RWPE2 (cell line): ENCODE measurements around the gene GREB1.

Experiments used
- ATAC-seq: fragments of 200-7000 bp; cut with Tn5 transposase; 3 replicates; pipeline ENCODE4 v1.9.1; 2021; ENCODE audit warnings: low read depth
- DNase-seq: peaks from one replicate; pipeline ENCODE4 v3.0.0-alpha.2; 2020; ENCODE audit warnings: low spot score
- H3K27ac ChIP-seq: fragments of 450-650 bp; 2 replicates; pipeline ENCODE4 v1.5.1; 2017; ENCODE audit warnings: mild to moderate bottlenecking; ENCODE audit not compliant: poor library complexity, severe bottlenecking
- H3K27me3 ChIP-seq: fragments of 250-450 bp; sonication (Bioruptor Pico); 2 replicates; pipeline ENCODE4 v1.5.1; 2021; ENCODE audit warnings: mild to moderate bottlenecking, moderate library complexity; ENCODE audit not compliant: insufficient read depth, poor library complexity, severe bottlenecking
- H3K36me3 ChIP-seq: fragments of 250-450 bp; sonication (Bioruptor Pico); 2 replicates; pipeline ENCODE4 v1.5.1; 2020; ENCODE audit warnings: low read depth, mild to moderate bottlenecking, moderate library complexity
- H3K4me1 ChIP-seq: fragments of 250-450 bp; sonication (Bioruptor Pico); 2 replicates; pipeline ENCODE4 v1.5.1; 2021; ENCODE audit warnings: mild to moderate bottlenecking, moderate library complexity; ENCODE audit not compliant: insufficient read depth, poor library complexity, severe bottlenecking
- H3K4me3 ChIP-seq: fragments of 250-450 bp; sonication (Bioruptor Pico); 2 replicates; pipeline ENCODE4 v1.5.1; 2021; ENCODE audit warnings: mild to moderate bottlenecking, moderate library complexity; ENCODE audit not compliant: severe bottlenecking
- H3K9me3 ChIP-seq: fragments of 250-450 bp; sonication (Bioruptor Pico); 2 replicates; pipeline ENCODE4 v1.5.1; 2021; ENCODE audit warnings: mild to moderate bottlenecking, moderate library complexity; ENCODE audit not compliant: severe bottlenecking
- CTCF ChIP-seq: fragments of 450-650 bp; IDR thresholded peaks from one replicate; pipeline ENCODE4 v1.5.1; 2017; ENCODE audit warnings: mild to moderate bottlenecking, moderate library complexity; ENCODE audit not compliant: poor library complexity, severe bottlenecking

Gene GREB1

GRCh38 chr2:11512431-11512830 lies 21.4 kb upstream of the GREB1 start:
- no peak overlapping the region for H3K4me3 ChIP-seq
- no peaks in the 10 kb centered on the region for H3K9me3 ChIP-seq
- H3K27ac ChIP-seq, result no peak overlapping the region
- DNase-seq (no peak), ATAC-seq (no peak)
- H3K36me3 ChIP-seq, result no peaks in the 10 kb centered on the region
- no peaks in the 10 kb centered on the region for H3K27me3 ChIP-seq
- H3K4me1 ChIP-seq, result no peaks in the 10 kb centered on the region
- TF ChIP-seq CTCF, result no peak

- no peak for DNase-seq
- Histone ChIP-seq H3K4me1 (no peaks in the 10 kb centered on the region), H3K4me3 (no peak overlapping the region), H3K9me3 (no peaks in the 10 kb centered on the region), H3K27ac (no peak overlapping the region), H3K36me3 (no peaks in the 10 kb centered on the region), H3K27me3 (no peaks in the 10 kb centered on the region)
- TF ChIP-seq CTCF, result no peak
- no peak for ATAC-seq
Observed at GRCh38 chr2:11513319-11513718, 20.5 kb upstream of the GREB1 start.

GRCh38 chr2:11514081-11514730 lies 19.6 kb upstream of the GREB1 start:
- H3K4me1 ChIP-seq, result no peaks in the 10 kb centered on the region
- DNase-seq, result no peak
- no peaks in the 10 kb centered on the region for H3K27me3 ChIP-seq
- no peaks in the 10 kb centered on the region for H3K36me3 ChIP-seq
- no peak overlapping the region for H3K4me3 ChIP-seq
- no peaks in the 10 kb centered on the region for H3K9me3 ChIP-seq
- no peak overlapping the region for H3K27ac ChIP-seq
- no peak for TF ChIP-seq CTCF
- no peak for ATAC-seq

- Histone ChIP-seq H3K27ac (no peak overlapping the region), H3K36me3 (no peaks in the 10 kb centered on the region), H3K4me3 (no peak overlapping the region), H3K27me3 (no peaks in the 10 kb centered on the region), H3K9me3 (no peaks in the 10 kb centered on the region), H3K4me1 (no peaks in the 10 kb centered on the region)
- TF ChIP-seq CTCF, result no peak
- ATAC-seq (no peak), DNase-seq (no peak)
Observed at GRCh38 chr2:11514904-11515303, 18.9 kb upstream of the GREB1 start.

- ATAC-seq, result no peak
- Histone ChIP-seq H3K36me3 (no peaks in the 10 kb centered on the region), H3K9me3 (no peaks in the 10 kb centered on the region), H3K4me1 (no peaks in the 10 kb centered on the region), H3K27me3 (no peaks in the 10 kb centered on the region), H3K27ac (no peak overlapping the region), H3K4me3 (no peak overlapping the region)
- TF ChIP-seq CTCF, result no peak
- no peak for DNase-seq
Observed at GRCh38 chr2:11515490-11515981, 18.3 kb upstream of the GREB1 start.
